PC-9 (cell line): ENCODE results near the gene TJP3.

Experiments
- EZH2 ChIP-seq: fragments of 200-600 bp; sonication (generic); IDR thresholded peaks from 2 replicates; pipeline ENCODE4 v1.8.0; 2017; ENCODE audit warnings: antibody characterized with exemption, low read depth
- TF ChIP-seq, protein P1 (sequence below): fragments of 200-600 bp; sonication (generic); conservative IDR thresholded peaks from 2 replicates; pipeline ENCODE4 v1.6.1; 2017; ENCODE audit warnings: mixed run types, antibody characterized with exemption, mild to moderate bottlenecking, moderate library complexity

DNA sequence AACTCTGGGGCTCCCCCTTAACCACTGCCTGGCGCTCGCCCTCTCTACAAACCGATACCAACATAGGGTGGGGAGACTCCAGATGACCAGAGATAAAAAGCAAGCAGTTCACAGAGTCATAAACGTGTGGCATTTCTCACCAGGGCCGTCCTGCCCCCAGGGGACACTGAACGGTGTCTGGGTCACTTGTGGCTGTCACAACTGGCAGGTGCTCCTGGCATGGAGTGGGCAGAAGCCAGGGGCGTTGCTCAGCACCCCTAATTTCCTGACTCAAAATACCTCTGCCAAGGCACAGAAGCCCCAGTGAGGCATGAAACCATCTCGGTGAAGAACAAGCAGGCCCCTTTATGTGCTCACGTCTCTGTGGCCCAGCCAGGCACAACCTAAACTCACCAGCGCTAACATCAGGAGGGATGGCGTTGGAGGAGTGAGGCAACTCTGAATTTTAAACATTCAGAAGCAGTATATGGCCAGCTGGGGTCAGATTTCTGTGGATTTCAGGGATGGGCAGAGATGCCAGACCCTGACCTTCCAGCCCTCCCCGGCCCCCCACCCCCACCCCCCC lies 9.7 kb upstream of the TJP3 start:
- TF ChIP-seq, protein P1, sequence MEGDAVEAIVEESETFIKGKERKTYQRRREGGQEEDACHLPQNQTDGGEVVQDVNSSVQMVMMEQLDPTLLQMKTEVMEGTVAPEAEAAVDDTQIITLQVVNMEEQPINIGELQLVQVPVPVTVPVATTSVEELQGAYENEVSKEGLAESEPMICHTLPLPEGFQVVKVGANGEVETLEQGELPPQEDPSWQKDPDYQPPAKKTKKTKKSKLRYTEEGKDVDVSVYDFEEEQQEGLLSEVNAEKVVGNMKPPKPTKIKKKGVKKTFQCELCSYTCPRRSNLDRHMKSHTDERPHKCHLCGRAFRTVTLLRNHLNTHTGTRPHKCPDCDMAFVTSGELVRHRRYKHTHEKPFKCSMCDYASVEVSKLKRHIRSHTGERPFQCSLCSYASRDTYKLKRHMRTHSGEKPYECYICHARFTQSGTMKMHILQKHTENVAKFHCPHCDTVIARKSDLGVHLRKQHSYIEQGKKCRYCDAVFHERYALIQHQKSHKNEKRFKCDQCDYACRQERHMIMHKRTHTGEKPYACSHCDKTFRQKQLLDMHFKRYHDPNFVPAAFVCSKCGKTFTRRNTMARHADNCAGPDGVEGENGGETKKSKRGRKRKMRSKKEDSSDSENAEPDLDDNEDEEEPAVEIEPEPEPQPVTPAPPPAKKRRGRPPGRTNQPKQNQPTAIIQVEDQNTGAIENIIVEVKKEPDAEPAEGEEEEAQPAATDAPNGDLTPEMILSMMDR: no peak
- no peak for TF ChIP-seq EZH2
